GM23338 (cell line): Measurements from ENCODE around the gene SYNE1. TPM values are rescaled to one million over a fixed set of nuclear protein-coding genes. Genes with fewer than 3 reads are reported as not detected.

ENCODE experiments used
- ATAC-seq: fragments of 200-7000 bp; cut with Tn5 transposase; 3 replicates; pipeline ENCODE4 v1.9.1; 2020
- DNase-seq: peaks from one replicate; pipeline ENCODE4 v3.0.0-alpha.2; 2015; ENCODE audit warnings: low spot score
- H2AFZ ChIP-seq: fragments of 200-600 bp; sonication (generic); 2 replicates; pipeline ENCODE4 v1.8.0; 2016; ENCODE audit warnings: antibody characterized with exemption, mild to moderate bottlenecking, moderate library complexity
- H3F3A ChIP-seq: fragments of 200-600 bp; sonication (generic); replicated peaks from 2 replicates; pipeline ENCODE4 v1.8.0; 2017; ENCODE audit warnings: antibody characterized with exemption, mixed run types, low read depth
- H3K27ac ChIP-seq: fragments of 200-600 bp; sonication (generic); 2 replicates; pipeline ENCODE4 v1.6.1; 2016; ENCODE audit warnings: low read depth
- H3K27me3 ChIP-seq: fragments of 200-600 bp; sonication (generic); 2 replicates; pipeline ENCODE4 v1.8.0; 2016; ENCODE audit warnings: mild to moderate bottlenecking, mixed run types, moderate library complexity; ENCODE audit not compliant: insufficient read depth
- H3K36me3 ChIP-seq: fragments of 200-600 bp; sonication (generic); 2 replicates; pipeline ENCODE4 v1.8.0; 2016; ENCODE audit warnings: mild to moderate bottlenecking; ENCODE audit not compliant: insufficient read depth
- H3K4me1 ChIP-seq: fragments of 200-600 bp; sonication (generic); 2 replicates; pipeline ENCODE4 v1.8.0; 2016; ENCODE audit warnings: mild to moderate bottlenecking, moderate library complexity; ENCODE audit not compliant: insufficient read depth
- H3K4me2 ChIP-seq: fragments of 200-600 bp; sonication (generic); 2 replicates; pipeline ENCODE4 v1.7.1; 2017; ENCODE audit warnings: mixed run types
- H3K4me3 ChIP-seq: fragments of 200-600 bp; sonication (generic); 2 replicates; pipeline ENCODE4 v1.6.1; 2016; ENCODE audit warnings: mixed run types
- H3K79me2 ChIP-seq: fragments of 200-600 bp; sonication (generic); replicated peaks from 2 replicates; pipeline ENCODE4 v1.8.0; 2017; ENCODE audit warnings: mild to moderate bottlenecking; ENCODE audit not compliant: insufficient read depth
- H3K9me2 ChIP-seq: fragments of 200-600 bp; sonication (generic); 2 replicates; pipeline ENCODE4 v1.8.0; 2017; ENCODE audit not compliant: insufficient read depth
- H4K20me1 ChIP-seq: fragments of 200-600 bp; sonication (generic); replicated peaks from 2 replicates; pipeline ENCODE4 v1.8.0; 2017; ENCODE audit warnings: mild to moderate bottlenecking; ENCODE audit not compliant: insufficient read depth
- H3K27ac Mint-ChIP-seq: 2 replicates; pipeline ENCODE4 v1.8.0; 2020; ENCODE audit warnings: inconsistent platforms, mild to moderate bottlenecking, moderate library complexity, mixed read lengths
- H3K27me3 Mint-ChIP-seq: 3 replicates; pipeline ENCODE4 v1.8.0; 2022; ENCODE audit warnings: low read depth, mild to moderate bottlenecking, moderate library complexity, mixed read lengths, inconsistent platforms; ENCODE audit not compliant: insufficient read depth, poor library complexity
- H3K36me3 Mint-ChIP-seq: 3 replicates; pipeline ENCODE4 v1.8.0; 2021; ENCODE audit warnings: low read depth, mild to moderate bottlenecking, inconsistent platforms, moderate library complexity, mixed read lengths
- H3K4me1 Mint-ChIP-seq: 3 replicates; pipeline ENCODE4 v1.8.0; 2020; ENCODE audit warnings: mild to moderate bottlenecking, inconsistent platforms, mixed read lengths
- H3K4me3 Mint-ChIP-seq: 3 replicates; pipeline ENCODE4 v1.8.0; 2021; ENCODE audit warnings: moderate library complexity, mild to moderate bottlenecking, inconsistent platforms, mixed read lengths
- H3K9me3 Mint-ChIP-seq: 3 replicates; pipeline ENCODE4 v1.8.0; 2020; ENCODE audit warnings: moderate library complexity, mild to moderate bottlenecking, inconsistent platforms, mixed read lengths
- CREB1 ChIP-seq: fragments of 250-450 bp; sonication (Bioruptor Pico); IDR thresholded peaks from 2 replicates; pipeline ENCODE4 v1.5.0; 2020; ENCODE audit warnings: low read depth, mild to moderate bottlenecking, moderate library complexity
- CTCF ChIP-seq, 2 experiments: fragments of 200-600 bp in 1 of 2; sonication (generic) in 1 of 2; conservative IDR thresholded peaks; 2 replicates each; pipeline versions ENCODE4 v1.5.1 to v1.6.1; 2016 to 2017; ENCODE audit warnings: antibody characterized with exemption in 2 of 2, low read depth in 2 of 2, mild to moderate bottlenecking in 2 of 2, moderate library complexity in 1 of 2
- EZH2 ChIP-seq: fragments of 200-600 bp; sonication (generic); IDR thresholded peaks from one replicate; pipeline ENCODE4 v1.8.0; 2017; ENCODE audit warnings: antibody characterized with exemption, mild to moderate bottlenecking, low read depth; ENCODE audit not compliant: unreplicated experiment
- EZH2phosphoT487 ChIP-seq: fragments of 200-600 bp; sonication (generic); IDR thresholded peaks from one replicate; pipeline ENCODE4 v1.8.1; 2018; ENCODE audit warnings: antibody characterized with exemption; ENCODE audit not compliant: unreplicated experiment
- JUNB ChIP-seq: IDR thresholded peaks from one replicate; pipeline ENCODE4 v1.6.1; 2016; ENCODE audit warnings: antibody characterized with exemption; ENCODE audit not compliant: unreplicated experiment
- NANOG ChIP-seq: IDR thresholded peaks from 2 replicates; pipeline ENCODE4 v1.6.1; 2016; ENCODE audit warnings: antibody characterized with exemption, borderline replicate concordance
- POLR2AphosphoS5 ChIP-seq: IDR thresholded peaks from 2 replicates; pipeline ENCODE4 v1.6.1; 2016; ENCODE audit warnings: antibody characterized with exemption, low read depth
- REST ChIP-seq: IDR thresholded peaks from one replicate; pipeline ENCODE4 v1.6.1; 2018; ENCODE audit warnings: antibody characterized with exemption; ENCODE audit not compliant: unreplicated experiment
- STAT1 ChIP-seq: IDR thresholded peaks from one replicate; pipeline ENCODE4 v1.6.1; 2016; ENCODE audit warnings: antibody characterized with exemption; ENCODE audit not compliant: unreplicated experiment
- ZNF114 ChIP-seq: fragments of 250-450 bp; sonication (Bioruptor Pico); IDR thresholded peaks from 2 replicates; pipeline ENCODE4 v1.5.0; 2020; ENCODE audit warnings: mild to moderate bottlenecking, moderate library complexity
- ZNF331 ChIP-seq: fragments of 250-450 bp; sonication (Bioruptor Pico); IDR thresholded peaks from 2 replicates; pipeline ENCODE4 v1.5.0; 2020; ENCODE audit warnings: low read depth, mild to moderate bottlenecking, moderate library complexity
- ZNF462 ChIP-seq: fragments of 250-450 bp; sonication (Bioruptor Pico); IDR thresholded peaks from 2 replicates; pipeline ENCODE4 v1.5.0; 2020; ENCODE audit warnings: mild to moderate bottlenecking, moderate library complexity
- polyA plus RNA-seq: library from polyadenylated mRNA; unstranded; fragments of >200 nt; fragmentation: Nextera tagmentation; extraction: Ambion mirVana; gene quantifications from 2 replicates; pipeline ENCODE4 v1.2.1, GENCODE V29; 2016
- total RNA-seq: library from RNA; depleted of rRNA; stranded (reverse); fragments of >200 nt; shearing (Covaris generic); gene quantifications from 2 replicates; pipeline ENCODE4 v1.2.3, GENCODE V29; 2014

Gene SYNE1
- total and polyA plus RNA-seq, 2 experiments from 2014 or later, result 3.9 to 13.6 TPM

- no peaks in the 10 kb centered on the region for H3K36me3 Mint-ChIP-seq
- Histone ChIP-seq H3K36me3 (no peaks in the 10 kb centered on the region), H3K27me3 (no peaks in the 10 kb centered on the region), H3K4me3 (no peak overlapping the region), H3K79me2 (no peaks in the 10 kb centered on the region), H3K27ac (no peak overlapping the region), H4K20me1 (no peaks in the 10 kb centered on the region), H3K4me1 (peaks cover 5% of the 10 kb centered on the region; the same call in 1 of the 2 replicates), H3K4me2 (no peak overlapping the region), H3K9me2 (peaks cover 4% of the 10 kb centered on the region; the same call in 1 of the 2 replicates), H3F3A (no peaks in the 10 kb centered on the region), H2AFZ (no peak overlapping the region)
- no peaks in the 10 kb centered on the region for H3K9me3 Mint-ChIP-seq
- no peak for TF ChIP-seq REST
- TF ChIP-seq POLR2AphosphoS5, result no peak
- TF ChIP-seq ZNF114 (CRISPR knock-in tag), result no peak
- TF ChIP-seq NANOG, result no peak
- TF ChIP-seq CTCF (conservative IDR thresholded peaks at IDR 0.05; ENCODE audit: low read depth in 2 of 2), result no peak
- TF ChIP-seq STAT1, result no peak
- TF ChIP-seq ZNF331 (CRISPR knock-in tag), result no peak
- no peak for TF ChIP-seq ZNF462 (CRISPR knock-in tag)
- no peak for TF ChIP-seq EZH2
- no peak for TF ChIP-seq JUNB
- no peak for TF ChIP-seq CREB1 (CRISPR knock-in tag)
- no peak for TF ChIP-seq EZH2phosphoT487
- ATAC-seq (no peak), DNase-seq (no peak)
- peaks cover 6% of the 10 kb centered on the region for H3K4me1 Mint-ChIP-seq
- H3K4me3 Mint-ChIP-seq, result no peak overlapping the region
- H3K27ac Mint-ChIP-seq, result no peak overlapping the region
- H3K27me3 Mint-ChIP-seq, result peaks cover 2% of the 10 kb centered on the region
Observed at GRCh38 chr6:152394303-152394702, 242.9 kb downstream of the SYNE1 start.
